Glutamatergic neuron (in vitro differentiated cells): ENCODE measurements around the gene MAN2B2. TPM values are rescaled to one million over a fixed set of nuclear protein-coding genes. Genes with fewer than 3 reads are reported as not detected.
A peak's percentile ranks its signal among the peaks of the same experiment; 100 is the strongest.

Source experiments
- DNase-seq: peaks from one replicate; pipeline ENCODE4 v3.0.0; 2022
- H3K27ac Mint-ChIP-seq: one replicate; pipeline ENCODE4 v1.8.0; 2020; ENCODE audit warnings: mild to moderate bottlenecking, mixed read lengths, inconsistent platforms; ENCODE audit not compliant: unreplicated experiment
- H3K27me3 Mint-ChIP-seq: one replicate; pipeline ENCODE4 v1.8.0; 2020; ENCODE audit warnings: mild to moderate bottlenecking, moderate library complexity, mixed read lengths, inconsistent platforms; ENCODE audit not compliant: unreplicated experiment
- H3K36me3 Mint-ChIP-seq: one replicate; pipeline ENCODE4 v1.8.0; 2020; ENCODE audit warnings: mild to moderate bottlenecking, mixed read lengths, inconsistent platforms; ENCODE audit not compliant: unreplicated experiment
- H3K4me1 Mint-ChIP-seq: one replicate; pipeline ENCODE4 v1.8.0; 2020; ENCODE audit warnings: mild to moderate bottlenecking, low read depth, mixed read lengths, inconsistent platforms; ENCODE audit not compliant: unreplicated experiment
- H3K4me3 Mint-ChIP-seq: one replicate; pipeline ENCODE4 v1.8.0; 2020; ENCODE audit warnings: mild to moderate bottlenecking, mixed read lengths, inconsistent platforms; ENCODE audit not compliant: unreplicated experiment
- H3K9me3 Mint-ChIP-seq: one replicate; pipeline ENCODE4 v1.8.0; 2020; ENCODE audit warnings: mild to moderate bottlenecking, moderate library complexity, mixed read lengths, inconsistent platforms; ENCODE audit not compliant: unreplicated experiment
- total RNA-seq: library from RNA; stranded (reverse); fragmentation: NEBNext Ultra II Directional; extraction: Animal tissue kit (Norgen Biotek cat#: 25700); gene quantifications from one replicate; pipeline ENCODE4 v1.2.1, GENCODE V29; 2021; ENCODE audit not compliant: unreplicated experiment
- TF ChIP-seq, protein P1 (sequence below): fragments of 200-600 bp; sonication (generic); IDR thresholded peaks from one replicate; pipeline ENCODE4 v1.5.0; 2021; ENCODE audit not compliant: partially characterized antibody, unreplicated experiment

The MAN2B2 gene
- total RNA-seq, 1 donor from 2014 or later: 15.5 TPM

DNA sequence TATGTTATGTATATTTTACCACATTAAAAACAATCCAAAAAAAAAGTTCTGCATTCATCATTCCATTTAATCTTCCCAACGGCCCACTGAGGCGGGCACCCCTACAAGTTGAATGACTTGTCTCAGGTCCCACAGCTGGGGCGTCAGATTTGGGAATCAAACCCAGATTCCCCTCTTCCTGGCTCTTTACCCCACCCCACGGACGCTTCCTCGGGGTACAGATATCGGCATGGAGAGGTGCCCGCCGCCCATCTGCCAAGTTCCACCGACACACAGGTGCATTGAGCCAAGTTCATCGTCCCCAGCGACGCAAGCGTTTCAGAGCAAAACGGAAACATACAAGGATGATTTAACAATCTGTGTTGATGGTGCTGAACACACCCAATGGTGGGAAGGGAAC, 36.9 kb upstream of the MAN2B2 start:
- TF ChIP-seq, protein P1, sequence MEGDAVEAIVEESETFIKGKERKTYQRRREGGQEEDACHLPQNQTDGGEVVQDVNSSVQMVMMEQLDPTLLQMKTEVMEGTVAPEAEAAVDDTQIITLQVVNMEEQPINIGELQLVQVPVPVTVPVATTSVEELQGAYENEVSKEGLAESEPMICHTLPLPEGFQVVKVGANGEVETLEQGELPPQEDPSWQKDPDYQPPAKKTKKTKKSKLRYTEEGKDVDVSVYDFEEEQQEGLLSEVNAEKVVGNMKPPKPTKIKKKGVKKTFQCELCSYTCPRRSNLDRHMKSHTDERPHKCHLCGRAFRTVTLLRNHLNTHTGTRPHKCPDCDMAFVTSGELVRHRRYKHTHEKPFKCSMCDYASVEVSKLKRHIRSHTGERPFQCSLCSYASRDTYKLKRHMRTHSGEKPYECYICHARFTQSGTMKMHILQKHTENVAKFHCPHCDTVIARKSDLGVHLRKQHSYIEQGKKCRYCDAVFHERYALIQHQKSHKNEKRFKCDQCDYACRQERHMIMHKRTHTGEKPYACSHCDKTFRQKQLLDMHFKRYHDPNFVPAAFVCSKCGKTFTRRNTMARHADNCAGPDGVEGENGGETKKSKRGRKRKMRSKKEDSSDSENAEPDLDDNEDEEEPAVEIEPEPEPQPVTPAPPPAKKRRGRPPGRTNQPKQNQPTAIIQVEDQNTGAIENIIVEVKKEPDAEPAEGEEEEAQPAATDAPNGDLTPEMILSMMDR: no peak
- Mint-ChIP-seq H3K27ac (no peak overlapping the region), H3K27me3 (peaks cover 9% of the 10 kb centered on the region), H3K36me3 (peaks cover 4% of the 10 kb centered on the region), H3K4me3 (no peak overlapping the region), H3K9me3 (peaks cover 7% of the 10 kb centered on the region), H3K4me1 (peaks cover 12% of the 10 kb centered on the region)
- DNase-seq: no peak

DNA sequence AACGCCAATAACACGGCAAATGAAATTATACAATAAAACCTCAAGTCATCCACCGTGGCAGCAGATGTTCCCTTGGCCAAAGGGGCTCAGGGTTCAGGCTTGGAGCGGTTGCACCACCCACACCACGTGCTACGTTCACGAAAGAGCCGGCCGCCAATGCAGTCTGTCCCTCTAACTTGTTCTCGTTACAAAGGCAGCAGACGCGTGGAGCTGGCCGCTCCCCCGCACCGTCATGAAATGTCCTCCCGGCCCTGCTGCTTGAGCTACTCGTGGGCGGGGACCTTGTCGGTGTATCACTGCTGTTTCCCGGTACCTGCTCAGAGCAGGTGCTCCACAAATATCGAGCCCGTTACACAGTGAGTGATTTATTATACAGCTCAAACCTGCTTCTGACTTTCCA, 36.4 kb upstream of the MAN2B2 start:
- H3K27ac Mint-ChIP-seq: no peak overlapping the region
- H3K4me3 Mint-ChIP-seq: no peak overlapping the region
- peaks cover 7% of the 10 kb centered on the region for H3K9me3 Mint-ChIP-seq
- peaks cover 10% of the 10 kb centered on the region for H3K27me3 Mint-ChIP-seq
- no peak for DNase-seq
- TF ChIP-seq, protein P1: no peak
- peaks cover 4% of the 10 kb centered on the region for H3K36me3 Mint-ChIP-seq
- H3K4me1 Mint-ChIP-seq: peaks cover 14% of the 10 kb centered on the region

DNA sequence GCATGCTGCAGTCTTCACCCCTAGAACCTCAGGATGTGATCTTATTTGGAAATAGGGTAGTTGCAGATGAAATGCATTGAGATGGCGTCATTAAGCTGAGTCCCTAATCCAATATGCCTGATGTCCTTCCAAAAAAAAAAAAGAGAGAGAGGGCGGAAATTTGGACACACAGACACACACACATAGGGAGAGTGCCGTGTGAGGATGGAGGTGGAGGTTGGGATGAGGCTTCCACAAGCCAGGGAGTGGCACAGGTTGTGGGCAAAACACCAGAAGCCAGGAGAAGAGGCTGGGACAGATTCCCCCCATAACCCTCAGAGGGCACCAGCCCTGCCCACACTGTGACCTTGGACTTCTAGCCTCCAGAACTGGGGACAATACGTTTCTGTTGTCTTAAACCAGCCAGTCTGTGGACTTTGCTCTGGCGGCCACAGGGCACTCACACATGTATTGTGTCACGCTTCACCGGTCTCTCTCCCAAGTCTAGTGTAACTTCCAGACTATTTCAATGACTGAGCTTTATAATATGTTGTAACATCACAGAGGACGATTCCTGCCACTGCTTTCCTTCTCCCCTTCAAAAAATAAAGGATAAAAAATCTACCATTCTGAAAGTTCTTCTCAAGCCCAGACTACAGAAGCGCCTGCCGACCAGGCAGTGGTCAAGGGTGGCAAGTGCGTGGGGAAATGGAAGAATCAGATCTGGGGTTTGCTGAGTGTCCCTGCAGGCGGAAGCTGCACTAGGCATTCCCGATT, 35.8 kb upstream of the MAN2B2 start:
- no peak overlapping the region for H3K27ac Mint-ChIP-seq
- H3K9me3 Mint-ChIP-seq: peaks cover 9% of the 10 kb centered on the region
- H3K27me3 Mint-ChIP-seq: peaks cover 14% of the 10 kb centered on the region
- TF ChIP-seq, protein P1: no peak
- peaks cover 17% of the 10 kb centered on the region for H3K4me1 Mint-ChIP-seq
- H3K36me3 Mint-ChIP-seq: peaks cover 4% of the 10 kb centered on the region
- no peak for DNase-seq
- H3K4me3 Mint-ChIP-seq: peak overlapping the region; percentile 34

DNA sequence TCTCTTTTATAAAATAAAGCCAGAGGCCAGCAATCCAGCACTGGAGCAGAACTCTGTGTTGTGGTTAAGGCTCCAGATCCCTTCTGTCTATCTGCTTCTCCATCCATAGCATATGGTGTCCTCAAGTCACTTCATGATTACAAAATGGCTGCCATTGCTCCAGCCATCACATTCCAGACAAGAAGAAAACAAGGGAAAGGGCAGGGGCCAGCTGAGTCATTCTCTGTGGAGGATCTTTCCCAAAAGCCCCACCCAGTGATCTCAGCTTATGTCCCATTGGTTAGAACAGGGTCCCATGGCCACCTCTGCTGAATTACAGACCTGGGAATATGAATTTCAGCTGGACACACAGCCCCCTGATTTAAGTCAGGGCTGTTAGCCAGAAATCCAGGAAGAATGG, 34.1 kb upstream of the MAN2B2 start:
- no peak for DNase-seq
- TF ChIP-seq, protein P1: no peak
- Mint-ChIP-seq H3K27me3 (peaks cover 14% of the 10 kb centered on the region), H3K4me3 (no peak overlapping the region), H3K9me3 (peaks cover 11% of the 10 kb centered on the region), H3K36me3 (peaks cover 4% of the 10 kb centered on the region), H3K27ac (no peak overlapping the region), H3K4me1 (peaks cover 23% of the 10 kb centered on the region)

DNA sequence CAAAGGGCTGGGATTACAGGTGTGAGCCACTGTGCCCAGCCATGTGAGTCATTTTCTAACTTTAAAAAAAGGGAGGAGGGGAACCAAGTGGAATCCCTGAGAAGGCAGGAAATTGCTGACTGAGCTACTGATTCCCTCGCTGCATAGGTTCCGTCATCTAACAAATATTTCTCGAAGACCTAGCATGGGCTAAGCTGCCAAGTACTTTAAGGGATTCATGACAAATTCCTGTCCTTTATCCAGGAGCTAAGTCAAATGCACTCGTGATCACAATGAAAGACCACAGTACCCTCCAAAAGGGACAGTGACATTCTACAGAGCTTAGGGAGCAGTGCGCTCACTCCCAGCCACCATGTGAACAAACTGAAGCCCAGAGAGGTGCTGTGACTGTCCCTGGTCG, 33.2 kb upstream of the MAN2B2 start:
- no peaks in the 10 kb centered on the region for H3K36me3 Mint-ChIP-seq
- TF ChIP-seq, protein P1: no peak
- no peak for DNase-seq
- H3K4me1 Mint-ChIP-seq: peaks cover 23% of the 10 kb centered on the region
- peaks cover 11% of the 10 kb centered on the region for H3K9me3 Mint-ChIP-seq
- peaks cover 14% of the 10 kb centered on the region for H3K27me3 Mint-ChIP-seq
- H3K27ac Mint-ChIP-seq: no peak overlapping the region
- H3K4me3 Mint-ChIP-seq: no peak overlapping the region
